Fibroblast of lung (primary cell): ENCODE results near the gene LSM3.

Experiments
- EZH2 ChIP-seq: IDR thresholded peaks from 2 replicates; pipeline ENCODE4 v1.5.1; 2012; ENCODE audit warnings: low read length, control low read depth, mild to moderate bottlenecking; ENCODE audit errors: missing control alignments
- TF ChIP-seq, protein P1 (sequence below), 2 donors: IDR thresholded peaks in 1 of 2; conservative IDR thresholded peaks in 1 of 2; 1 replicate in 1 of 2; 2 replicates in 1 of 2; pipeline ENCODE4 v1.5.1; 2011 to 2012; ENCODE audit warnings: low read length in 2 of 2, control low read depth in 1 of 2, inconsistent platforms in 1 of 2, low read depth in 1 of 2, mild to moderate bottlenecking in 1 of 2

DNA sequence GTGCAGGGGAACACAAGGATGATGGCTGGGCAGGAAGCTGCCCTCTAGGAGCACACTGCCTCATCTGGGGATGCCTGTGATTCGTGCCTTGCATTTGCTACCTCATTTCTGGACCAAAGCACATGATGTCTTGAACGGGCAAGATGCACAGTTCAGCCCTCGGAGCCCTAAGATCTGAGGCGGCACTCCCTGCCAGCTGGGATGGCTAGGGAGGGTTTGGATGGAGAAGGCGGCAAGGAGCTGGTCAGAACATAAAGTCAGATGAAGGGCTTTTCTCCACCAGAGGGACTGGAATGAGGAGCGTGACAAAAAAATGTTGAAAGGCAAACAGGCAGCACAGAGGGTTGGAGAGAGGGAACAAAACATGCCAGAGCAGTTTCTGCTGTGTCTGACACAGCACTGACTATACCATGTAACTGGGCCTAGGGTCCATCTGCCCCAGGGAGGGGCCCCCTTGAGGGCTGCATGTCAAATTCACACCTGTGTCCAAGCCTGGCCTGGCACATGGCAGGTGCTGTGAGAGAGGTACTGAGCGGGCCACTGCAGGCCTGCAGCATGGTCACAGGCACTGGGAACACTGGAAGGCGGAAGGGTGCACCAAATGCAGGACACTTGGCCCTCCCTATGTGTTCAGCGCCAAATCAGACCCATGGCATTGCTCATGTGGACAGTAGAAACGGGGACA is 32.1 kb upstream of the LSM3 start:
- TF ChIP-seq, protein P1, sequence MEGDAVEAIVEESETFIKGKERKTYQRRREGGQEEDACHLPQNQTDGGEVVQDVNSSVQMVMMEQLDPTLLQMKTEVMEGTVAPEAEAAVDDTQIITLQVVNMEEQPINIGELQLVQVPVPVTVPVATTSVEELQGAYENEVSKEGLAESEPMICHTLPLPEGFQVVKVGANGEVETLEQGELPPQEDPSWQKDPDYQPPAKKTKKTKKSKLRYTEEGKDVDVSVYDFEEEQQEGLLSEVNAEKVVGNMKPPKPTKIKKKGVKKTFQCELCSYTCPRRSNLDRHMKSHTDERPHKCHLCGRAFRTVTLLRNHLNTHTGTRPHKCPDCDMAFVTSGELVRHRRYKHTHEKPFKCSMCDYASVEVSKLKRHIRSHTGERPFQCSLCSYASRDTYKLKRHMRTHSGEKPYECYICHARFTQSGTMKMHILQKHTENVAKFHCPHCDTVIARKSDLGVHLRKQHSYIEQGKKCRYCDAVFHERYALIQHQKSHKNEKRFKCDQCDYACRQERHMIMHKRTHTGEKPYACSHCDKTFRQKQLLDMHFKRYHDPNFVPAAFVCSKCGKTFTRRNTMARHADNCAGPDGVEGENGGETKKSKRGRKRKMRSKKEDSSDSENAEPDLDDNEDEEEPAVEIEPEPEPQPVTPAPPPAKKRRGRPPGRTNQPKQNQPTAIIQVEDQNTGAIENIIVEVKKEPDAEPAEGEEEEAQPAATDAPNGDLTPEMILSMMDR (conservative IDR thresholded peaks at IDR 0.05 in 1 of 2, IDR thresholded peaks at IDR 0.05 in 1 of 2; ENCODE audit: low read depth in 1 of 2, low read length in 2 of 2) = no peak
- TF ChIP-seq EZH2 = no peak
